ENCODE results near the gene ENTREP3.
"Not testable (repeated sequence)": the region's sequence is repeated elsewhere in the genome, so short reads cannot be mapped to it uniquely, and the experiment has no call there.

ENTREP3 gene

GRCh38 chr1:155255243-155256007 lies at the start of gene ENTREP3:
TSS of gene ENTREP3 (minus strand) at chr1:155255483. CDS start at chr1:155254877, 606 bp downstream.
- peak; percentile 27 for DNase-seq

- no peak for DNase-seq
Observed at GRCh38 chr1:155304558-155305063, 49.3 kb upstream of the ENTREP3 start.

GRCh38 chr1:155301342-155301841 lies 46.1 kb upstream of the ENTREP3 start, which contains the start of gene PKLR:
TSS of gene PKLR (minus strand) at chr1:155301438. CDS start at chr1:155301395, 43 bp downstream.
- no peak for DNase-seq

- no peak for DNase-seq
Observed at GRCh38 chr1:155300553-155301329, 45.5 kb upstream of the ENTREP3 start.

GRCh38 chr1:155300024-155300423 lies 44.7 kb upstream of the ENTREP3 start:
- no peak for DNase-seq

GRCh38 chr1:155297384-155297783 lies 42.1 kb upstream of the ENTREP3 start:
- DNase-seq: no peak

GRCh38 chr1:155296661-155297060 lies 41.4 kb upstream of the ENTREP3 start:
- DNase-seq: no peak

GRCh38 chr1:155295942-155296267 lies 40.6 kb upstream of the ENTREP3 start:
- DNase-seq: no peak

GRCh38 chr1:155295183-155295941 lies 40.1 kb upstream of the ENTREP3 start:
- DNase-seq: no peak

- no peak for DNase-seq
Observed at GRCh38 chr1:155294520-155295182, 39.4 kb upstream of the ENTREP3 start.

GRCh38 chr1:155293086-155293749 lies 37.9 kb upstream of the ENTREP3 start:
- no peak for DNase-seq

- not testable (repeated sequence) for DNase-seq
Observed at GRCh38 chr1:155291006-155291405, 35.7 kb upstream of the ENTREP3 start.

- no peak for DNase-seq
Observed at GRCh38 chr1:155287987-155288543, 32.8 kb upstream of the ENTREP3 start.

GRCh38 chr1:155286544-155286943 lies 31.3 kb upstream of the ENTREP3 start:
- no peak for DNase-seq

GRCh38 chr1:155285631-155286044 lies 30.4 kb upstream of the ENTREP3 start:
- DNase-seq: no peak

- DNase-seq: no peak
Observed at GRCh38 chr1:155285063-155285462, 29.8 kb upstream of the ENTREP3 start.

GRCh38 chr1:155284476-155284875 lies 29.2 kb upstream of the ENTREP3 start:
- DNase-seq: no peak

- no peak for DNase-seq
Observed at GRCh38 chr1:155282488-155283091, 27.3 kb upstream of the ENTREP3 start.

- DNase-seq: no peak
Observed at GRCh38 chr1:155279268-155279667, 24.0 kb upstream of the ENTREP3 start.

GRCh38 chr1:155278689-155279160 lies 23.4 kb upstream of the ENTREP3 start:
- DNase-seq: no peak
